ENCODE data around the gene NCK2.

The NCK2 gene

GRCh38 chr2:105775809-105776559, 31.3 kb downstream of the NCK2 start:
- no peak for DNase-seq (ENCODE audit: low read depth in 2 of 2)

GRCh38 chr2:105776560-105776928, 31.8 kb downstream of the NCK2 start:
- DNase-seq (ENCODE audit: low read depth in 2 of 2), result no peak

DNA sequence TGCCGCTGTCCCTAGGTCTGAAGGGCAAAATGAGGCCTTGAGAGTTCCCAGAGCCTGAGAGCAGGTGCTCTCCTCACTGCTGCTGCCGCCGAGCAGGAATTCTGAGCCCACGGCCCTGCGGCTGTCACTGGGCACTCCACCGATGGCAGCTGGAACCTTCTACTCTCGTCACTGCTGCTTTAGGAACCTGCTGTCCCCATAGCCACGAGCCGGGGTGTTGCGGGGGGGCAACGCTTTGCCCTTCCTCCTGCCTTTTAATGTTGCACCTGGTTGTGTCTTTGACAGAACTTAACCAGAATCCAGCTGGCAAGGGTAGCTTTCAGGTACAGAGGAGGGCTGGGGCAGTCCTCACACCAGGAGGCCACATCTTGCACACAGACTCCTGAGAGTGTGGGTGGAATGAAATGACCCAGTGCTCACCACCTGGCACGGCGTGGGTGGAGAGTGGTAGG, 32.3 kb downstream of the NCK2 start:
- DNase-seq (ENCODE audit: low read depth in 2 of 2), result no peak

DNA sequence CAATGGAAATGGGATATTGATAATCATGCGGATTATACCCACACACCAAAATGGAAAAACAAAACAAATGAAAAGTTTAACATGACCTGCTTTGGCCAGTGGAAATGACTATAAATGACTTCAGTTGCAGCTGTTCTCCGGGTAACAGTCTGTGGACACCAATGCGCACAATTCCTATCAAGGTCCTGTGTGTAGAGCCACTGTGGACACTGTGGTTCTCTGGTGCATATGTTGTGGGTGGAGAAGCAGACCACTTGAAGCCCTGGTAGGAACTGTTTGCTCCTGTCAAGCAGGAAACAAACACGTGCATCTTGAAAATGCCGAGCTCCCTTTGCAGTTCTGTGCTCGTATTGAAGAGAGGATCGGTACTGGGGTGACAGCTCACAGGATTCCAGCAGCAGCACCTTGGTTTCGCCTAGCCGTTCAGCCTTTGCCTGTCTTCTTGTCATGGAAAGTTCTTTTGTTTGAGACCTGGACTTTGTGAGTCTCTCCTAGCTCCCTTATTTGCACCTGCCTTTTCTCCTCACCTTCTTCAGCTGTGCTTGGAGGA, 32.9 kb downstream of the NCK2 start:
- DNase-seq (ENCODE audit: low read depth in 2 of 2), result no peak

DNA sequence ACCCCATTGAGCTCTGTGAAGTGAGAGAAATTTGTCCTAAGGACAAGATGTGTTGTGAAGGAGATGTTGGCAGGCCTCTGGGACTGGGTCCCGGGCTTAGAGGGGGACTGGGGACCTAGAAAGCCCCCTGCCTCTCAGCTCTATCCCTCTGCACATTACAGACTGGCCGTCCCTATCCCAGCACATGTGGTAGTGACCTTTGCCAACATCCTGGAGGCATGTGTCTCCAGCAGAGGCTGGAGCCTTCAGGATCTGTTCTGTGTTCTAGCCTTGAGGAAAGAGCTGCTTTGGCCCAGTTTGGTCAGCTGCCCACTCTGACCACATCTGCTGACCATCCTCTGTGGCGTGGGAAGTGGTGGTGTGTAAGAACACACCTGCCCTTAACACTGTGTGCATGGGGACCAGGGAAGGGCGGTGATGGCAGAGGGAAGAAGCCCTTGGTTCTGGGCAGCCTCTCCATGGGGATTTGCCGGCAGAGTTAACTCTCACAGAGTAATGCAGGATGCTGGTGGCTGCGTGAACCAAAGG, 33.4 kb downstream of the NCK2 start:
- DNase-seq (ENCODE audit: low read depth in 2 of 2), result no peak

DNA sequence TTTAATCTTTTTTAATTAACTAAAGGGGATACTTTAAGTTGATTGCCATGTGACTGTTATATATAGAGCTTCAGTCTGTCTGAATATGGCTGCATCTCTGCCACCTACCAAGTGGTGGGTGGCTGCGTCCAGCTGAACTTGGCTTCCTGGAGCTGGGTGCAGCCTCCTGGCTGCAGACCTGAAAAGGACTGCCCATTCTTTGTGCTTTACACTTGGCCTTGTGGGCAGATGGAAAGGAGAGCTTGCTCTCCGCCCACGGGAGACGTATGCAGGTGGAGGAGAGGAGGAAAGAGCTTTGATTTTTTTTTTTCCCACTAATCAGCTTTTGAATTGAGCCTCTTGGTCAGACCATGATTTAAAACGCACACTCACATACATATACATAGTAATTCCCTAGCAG, 34.7 kb downstream of the NCK2 start:
- no peak for DNase-seq (ENCODE audit: low read depth in 2 of 2)

GRCh38 chr2:105780606-105781005, 35.9 kb downstream of the NCK2 start:
- no peak for DNase-seq (ENCODE audit: low read depth in 2 of 2)

DNA sequence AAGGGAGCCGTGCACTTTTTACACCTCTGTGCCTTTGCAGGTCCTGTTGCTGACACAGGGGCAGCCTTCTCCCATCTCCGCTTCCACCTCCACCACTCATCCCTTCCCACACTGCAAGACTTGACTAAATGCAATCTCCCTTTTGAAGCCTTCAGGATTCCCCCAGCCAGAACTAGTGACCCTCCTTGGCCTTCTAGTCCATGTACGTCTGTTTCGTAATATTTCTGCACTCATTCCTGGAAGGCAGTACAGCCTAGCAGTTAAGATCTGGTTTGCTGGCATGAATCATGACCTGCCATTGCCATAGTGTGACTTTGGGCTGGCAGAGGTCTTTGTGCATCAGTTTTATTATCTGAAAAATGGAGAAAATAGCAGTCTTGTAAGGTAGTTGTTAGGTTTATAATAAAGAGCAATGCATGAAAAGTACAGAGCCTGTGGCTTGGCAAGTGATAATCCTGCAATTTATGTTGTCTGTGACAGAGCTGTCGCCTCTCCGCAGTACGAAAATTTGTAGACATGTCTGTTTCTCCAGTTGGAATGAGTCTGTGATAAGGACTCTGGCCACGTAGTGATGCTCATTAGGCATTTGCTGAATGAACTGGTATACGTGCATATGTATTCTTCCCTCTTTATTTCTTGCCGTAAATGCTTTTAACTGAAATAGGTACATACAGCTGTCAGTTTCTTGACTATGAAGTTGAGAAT, 36.7 kb downstream of the NCK2 start:
- DNase-seq (ENCODE audit: low read depth in 2 of 2), result no peak

DNA sequence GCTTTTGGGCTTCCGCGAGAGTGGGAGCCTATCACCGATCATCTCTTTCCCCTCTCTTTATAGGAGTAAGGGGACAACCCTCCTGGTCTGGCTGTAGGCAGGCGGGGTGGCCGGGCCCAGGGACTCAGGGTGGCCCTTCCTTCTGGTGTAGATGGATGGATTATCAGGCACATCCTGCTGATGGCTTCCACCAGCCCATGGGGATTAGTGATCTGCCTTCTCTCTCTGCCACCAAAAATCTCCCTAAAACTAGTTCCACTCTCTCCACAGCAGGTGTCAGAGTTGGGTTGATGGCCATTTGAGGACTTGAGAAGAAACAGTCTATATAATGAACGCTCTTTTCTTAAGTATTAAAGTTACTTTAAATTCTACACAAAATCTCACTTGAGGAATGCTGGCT, 37.4 kb downstream of the NCK2 start:
- DNase-seq (ENCODE audit: low read depth in 2 of 2), result no peak

DNA sequence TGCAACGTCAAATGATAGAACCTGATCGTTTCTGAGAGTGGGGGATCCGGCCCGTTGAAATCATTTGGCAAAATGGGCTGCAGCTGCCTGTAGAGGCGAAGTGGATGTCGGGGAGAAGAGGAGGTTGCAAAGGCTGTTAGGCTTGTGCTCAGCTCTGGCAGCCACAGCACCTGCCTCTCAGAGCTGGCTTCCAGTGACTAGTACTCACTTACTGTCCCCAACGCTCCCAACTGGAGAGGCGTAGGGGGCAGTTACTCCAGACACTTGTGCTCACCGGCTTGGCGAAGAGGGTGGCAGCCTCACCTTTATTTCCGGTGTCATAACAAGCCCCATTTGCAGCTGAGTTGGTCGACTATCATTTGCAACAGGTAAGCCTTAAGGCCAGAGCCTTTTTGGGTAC, 37.9 kb downstream of the NCK2 start:
- DNase-seq (ENCODE audit: low read depth in 2 of 2), result no peak

DNA sequence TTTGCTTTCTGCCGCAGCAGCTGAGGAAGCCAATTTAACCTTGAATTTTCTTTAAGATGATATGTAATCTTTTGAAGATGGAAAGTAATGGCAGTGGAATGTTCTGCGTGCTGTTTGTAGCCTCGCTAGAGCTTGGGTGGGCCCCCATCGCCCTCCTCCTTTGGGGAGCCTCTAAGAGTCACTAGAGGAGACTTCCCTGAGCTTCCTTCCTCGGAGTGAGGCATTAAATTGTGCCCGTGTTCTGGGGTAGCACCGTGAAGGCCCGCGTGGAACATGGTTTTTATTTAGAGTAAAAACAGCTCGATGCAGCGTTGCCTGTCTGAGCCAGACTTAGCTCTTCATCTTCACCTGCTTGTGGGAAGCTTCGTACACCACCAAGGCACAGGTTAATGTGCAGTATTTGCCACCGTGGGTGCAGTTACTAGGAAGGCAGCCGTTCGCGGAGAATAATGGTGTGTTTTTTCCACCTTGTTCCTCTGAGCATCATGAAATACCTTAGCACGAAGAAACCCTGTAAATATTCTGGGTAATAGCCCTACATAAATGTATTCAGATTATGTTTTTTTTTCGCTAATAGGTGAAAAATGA, 38.5 kb downstream of the NCK2 start:
- no peak for DNase-seq (ENCODE audit: low read depth in 2 of 2)

- no peak for DNase-seq (ENCODE audit: low read depth in 2 of 2)
Measured at GRCh38 chr2:105783972-105784371, 39.3 kb downstream of the NCK2 start.

DNA sequence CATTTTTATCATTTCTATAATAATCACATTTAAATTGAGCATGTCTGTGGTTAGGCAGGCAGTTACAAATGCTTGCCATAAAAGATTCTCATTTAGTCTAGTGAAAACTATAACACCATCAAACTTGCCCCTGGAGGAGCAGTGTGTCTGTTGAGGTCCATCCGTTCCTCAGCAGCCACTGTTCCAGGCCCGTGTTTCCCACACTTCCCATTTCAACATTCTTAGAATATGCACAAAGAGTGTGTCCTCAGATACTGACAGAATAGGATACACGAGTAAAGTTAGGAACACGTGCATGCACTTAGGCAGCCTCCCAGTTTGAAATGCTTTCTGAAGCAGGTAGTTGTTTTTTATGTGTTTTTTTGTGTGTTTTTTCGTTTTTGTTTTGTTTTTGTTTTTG, 39.9 kb downstream of the NCK2 start:
- no peak for DNase-seq (ENCODE audit: low read depth in 2 of 2)

- no peak for DNase-seq (ENCODE audit: low read depth in 2 of 2)
Measured at GRCh38 chr2:105785095-105785847, 40.6 kb downstream of the NCK2 start.

DNA sequence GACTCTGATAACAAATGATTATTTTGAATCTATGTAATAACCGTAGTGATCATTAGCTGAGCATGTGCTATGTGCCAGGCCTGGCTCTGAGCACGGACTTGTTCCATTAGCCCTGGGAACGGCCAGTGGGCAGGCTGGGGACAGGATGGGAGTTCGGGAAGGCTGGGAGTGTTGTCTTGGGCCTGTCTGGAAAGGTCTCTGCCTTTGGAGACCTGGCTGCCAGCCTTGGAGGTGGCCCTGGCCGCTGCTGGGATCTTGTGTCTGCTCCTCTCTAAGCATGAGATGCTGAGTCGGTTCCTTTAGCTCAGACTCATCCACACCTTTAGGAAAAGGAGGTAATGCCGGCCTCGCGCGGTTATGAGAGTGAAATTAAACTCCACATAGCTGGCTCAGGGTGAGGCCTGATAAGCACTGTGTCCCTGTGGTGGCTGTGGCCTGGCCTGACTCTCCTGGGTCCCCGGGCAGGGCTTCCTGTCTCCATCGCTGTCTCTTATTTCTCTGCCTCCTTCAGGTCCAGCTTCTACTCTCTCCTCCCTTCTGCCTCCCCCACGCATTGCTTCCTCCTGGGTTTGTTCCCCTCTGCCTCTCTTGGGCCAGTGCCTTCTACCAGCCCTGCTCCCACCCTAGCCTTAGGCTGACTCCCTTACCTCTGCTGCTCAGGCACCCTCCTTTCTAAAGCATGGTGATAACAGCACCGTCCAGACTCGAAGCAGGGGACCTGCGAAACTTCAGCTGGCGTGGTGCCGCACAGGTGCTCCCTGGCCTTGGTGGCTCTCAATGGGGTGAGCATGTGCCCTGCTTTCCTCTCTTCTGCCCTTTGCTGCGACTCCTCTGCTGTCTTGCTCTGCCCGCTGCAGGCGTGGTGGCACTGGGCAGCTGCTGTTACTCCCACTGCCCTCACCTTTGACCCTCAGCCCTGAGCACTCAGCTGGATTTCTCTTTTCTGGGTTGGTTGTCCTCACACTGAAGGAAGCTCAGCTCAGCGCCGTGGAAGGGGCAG, 41.8 kb downstream of the NCK2 start:
- DNase-seq (ENCODE audit: low read depth in 2 of 2), result no peak

GRCh38 chr2:105787376-105788318, 42.9 kb downstream of the NCK2 start:
- DNase-seq (ENCODE audit: low read depth in 2 of 2), result no peak

- DNase-seq (ENCODE audit: low read depth in 2 of 2), result no peak
Measured at GRCh38 chr2:105788670-105789290, 44.1 kb downstream of the NCK2 start.

- no peak for DNase-seq (ENCODE audit: low read depth in 2 of 2)
Measured at GRCh38 chr2:105789745-105790460, 45.2 kb downstream of the NCK2 start.
